Heart left ventricle (tissue), 16 donors: ENCODE results near the gene BLID. TPM values are rescaled to one million over a fixed set of nuclear protein-coding genes. Genes with fewer than 3 reads are reported as not detected.

Experiments
- ATAC-seq, 4 donors: fragments of 200-7000 bp; cut with Tn5 transposase; one replicate each; pipeline ENCODE4 v1.9.1; 2020 to 2022; ENCODE audit warnings: moderate library complexity in 4 of 4, mild to moderate bottlenecking in 3 of 4, moderate number of reproducible peaks in 1 of 4
- DNase-seq, 5 donors: peaks; one replicate each; pipeline ENCODE4 v3.0.0-alpha.2; 2020
- H3K27ac ChIP-seq, 12 donors: fragments of 200-600 bp; sonication (generic) in 4 of 12; one replicate each; pipeline versions ENCODE4 v1.5.0 to v1.8.0; 2016 to 2022; ENCODE audit warnings: mild to moderate bottlenecking in 2 of 12
- H3K27me3 ChIP-seq, 9 donors: fragments of 200-600 bp; sonication (generic) in 2 of 9; one replicate each; pipeline versions ENCODE4 v1.5.1 to v1.8.0; 2016 to 2022; ENCODE audit warnings: mild to moderate bottlenecking in 3 of 9
- H3K36me3 ChIP-seq, 9 donors: fragments of 200-600 bp; sonication (generic) in 2 of 9; one replicate each; pipeline versions ENCODE4 v1.5.0 to v1.8.0; 2018 to 2022; ENCODE audit warnings: mild to moderate bottlenecking in 2 of 9
- H3K4me1 ChIP-seq, 12 donors: fragments of 200-600 bp; sonication (generic) in 4 of 12; one replicate each; pipeline versions ENCODE4 v1.5.0 to v1.8.0; 2016 to 2022; ENCODE audit warnings: mild to moderate bottlenecking in 3 of 12
- H3K4me3 ChIP-seq, 12 donors: fragments of 200-600 bp; sonication (generic) in 4 of 12; one replicate each; pipeline versions ENCODE4 v1.5.0 to v1.8.0; 2017 to 2022; ENCODE audit warnings: mild to moderate bottlenecking in 9 of 12, moderate library complexity in 4 of 12
- H3K9me3 ChIP-seq, 12 donors: fragments of 200-600 bp; sonication (generic) in 4 of 12; one replicate each; pipeline versions ENCODE4 v1.5.0 to v1.8.0; 2016 to 2022; ENCODE audit warnings: mild to moderate bottlenecking in 1 of 12
- POLR2A ChIP-seq, 2 donors: fragments of 450-650 bp; IDR thresholded peaks; one replicate each; pipeline ENCODE4 v1.6.1; 2017; ENCODE audit warnings: antibody characterized with exemption in 2 of 2, mild to moderate bottlenecking in 2 of 2, moderate library complexity in 2 of 2
- WGBS, 4 donors: extraction: QIAGEN DNeasy Blood & Tissue Kit in 2 of 4; methylation state at CpG; one replicate each; pipeline versions ENCODE4 v1.1.5 to v1.1.7; 2013 to 2018; 5-methylcytosine and 5-hydroxymethylcytosine counted together
- intact Hi-C, 10 donors: fragments of 100-400 bp; cut with DNase I; formaldehyde crosslinking; loops; one replicate each; pipeline versions ENCODE4 v1.11.1 to v1.14.2; 2022
- polyA plus RNA-seq, 2 donors: library from polyadenylated mRNA; stranded (reverse); fragments of 200-250 nt; gene quantifications; one replicate each; pipeline ENCODE4 v1.2.3, GENCODE V29; 2013
- total RNA-seq, 9 donors: library from RNA; depleted of rRNA in 2 of 9; stranded (reverse); fragments of >200 nt in 2 of 9; fragmentation: NEBNext Ultra II Directional in 3 of 9; extraction: Animal tissue kit (Norgen Biotek cat#: 25700) in 3 of 9; gene quantifications; one replicate each; pipeline versions ENCODE4 v1.1.0 to v1.2.4, GENCODE V29; 2016 to 2023
- TF ChIP-seq, protein P1 (sequence below), 12 donors: fragments of 200-600 bp; sonication (generic) in 4 of 12; IDR thresholded peaks; one replicate each; pipeline versions ENCODE4 v1.5.0 to v1.8.0; 2018 to 2022; ENCODE audit warnings: antibody characterized with exemption in 12 of 12, mild to moderate bottlenecking in 5 of 12
- donor health status: ischemic (EF 13 %, LVEDD 7.1; RV severe dilation, severe dysfunction).
- donor health status: healthy with polysubstance abuse.
- donor health status: DM: no; HTN: yes; CAD: no.
- donor health status: DM: no; HTN: no; CAD: no.
- donor health status: ischemic (EF 25% LVEDD 6.9; RV normal size, moderate dysfunction).
- donor health status: ischemic (EF 25% LVEDD 5.7; RV mildly dilated, moderate dysfunction).
- donor health status: healthy.
- donor health status: DM: yes; HTN: yes; CAD: no.
- donor health status: ischemic (EF 35%, LVEDD 5.7; RV mildly dilated, moderate dysfunction).
- donor health status: nonischemic (EF 11% LVEDD 7.7; RV severe dilation, severe dysfunction).
- donor health status: DM: yes; HTN: yes; CAD: no.
- donor health status: PGD.
- donor health status: ischemic (EF 29% LVEDD 5.4; RV normal size, mild dysfunction).
- donor health status: nonischemic (EF 23%, LVEDD 6.1; RV moderate dilation, normal function).

BLID gene
- total and polyA plus RNA-seq, 11 donors = not detected

- Histone ChIP-seq H3K4me1 (peaks cover 0 to 5% (median 0%) of the 10 kb centered on the region in 12 donors), H3K27ac (no peak overlapping the region), H3K4me3 (no peak overlapping the region), H3K27me3 (no peaks in the 10 kb centered on the region), H3K9me3 (no peaks in the 10 kb centered on the region), H3K36me3 (no peaks in the 10 kb centered on the region)
- ATAC-seq (no peak), DNase-seq (no peak)
- TF ChIP-seq, protein P1, sequence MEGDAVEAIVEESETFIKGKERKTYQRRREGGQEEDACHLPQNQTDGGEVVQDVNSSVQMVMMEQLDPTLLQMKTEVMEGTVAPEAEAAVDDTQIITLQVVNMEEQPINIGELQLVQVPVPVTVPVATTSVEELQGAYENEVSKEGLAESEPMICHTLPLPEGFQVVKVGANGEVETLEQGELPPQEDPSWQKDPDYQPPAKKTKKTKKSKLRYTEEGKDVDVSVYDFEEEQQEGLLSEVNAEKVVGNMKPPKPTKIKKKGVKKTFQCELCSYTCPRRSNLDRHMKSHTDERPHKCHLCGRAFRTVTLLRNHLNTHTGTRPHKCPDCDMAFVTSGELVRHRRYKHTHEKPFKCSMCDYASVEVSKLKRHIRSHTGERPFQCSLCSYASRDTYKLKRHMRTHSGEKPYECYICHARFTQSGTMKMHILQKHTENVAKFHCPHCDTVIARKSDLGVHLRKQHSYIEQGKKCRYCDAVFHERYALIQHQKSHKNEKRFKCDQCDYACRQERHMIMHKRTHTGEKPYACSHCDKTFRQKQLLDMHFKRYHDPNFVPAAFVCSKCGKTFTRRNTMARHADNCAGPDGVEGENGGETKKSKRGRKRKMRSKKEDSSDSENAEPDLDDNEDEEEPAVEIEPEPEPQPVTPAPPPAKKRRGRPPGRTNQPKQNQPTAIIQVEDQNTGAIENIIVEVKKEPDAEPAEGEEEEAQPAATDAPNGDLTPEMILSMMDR (IDR thresholded peaks at IDR 0.05) = no peak
- TF ChIP-seq POLR2A (IDR thresholded peaks at IDR 0.05) = no peak
- intact Hi-C loops = loop anchor here in 1 of 10 donors (5.0 kb wide), 1 partner anchor 72 kb away; no protein-coding TSS in a partner anchor
- WGBS, 4 donors = 94 to 96% (median 94%) methylated on average over 2 of the region's 2 CpGs
These were observed 1.0 kb downstream of the BLID start for GRCh38 chr11:122114976-122115375.

- WGBS, 4 donors = 75 to 80% (median 77%) methylated on average over 8 of the region's 8 CpGs
These were observed 1.9 kb downstream of the BLID start for GRCh38 chr11:122113836-122114825.

GRCh38 chr11:122112470-122113365 is 3.3 kb downstream of the BLID start:
- H3K9me3 ChIP-seq = no peaks in the 10 kb centered on the region
- 66 to 74% (median 67%) methylated on average over 5 of the region's 5 CpGs for WGBS, 4 donors
- TF ChIP-seq POLR2A (IDR thresholded peaks at IDR 0.05) = no peak
- TF ChIP-seq, protein P1 (IDR thresholded peaks at IDR 0.05) = no peak
- no peak overlapping the region for H3K4me3 ChIP-seq
- ATAC-seq (no peak), DNase-seq (no peak)
- peaks cover 0 to 21% (median 11%) of the 10 kb centered on the region in 12 donors for H3K4me1 ChIP-seq
- H3K27ac ChIP-seq = no peak overlapping the region
- no peaks in the 10 kb centered on the region for H3K36me3 ChIP-seq
- intact Hi-C loops = no loop called here
- H3K27me3 ChIP-seq = no peaks in the 10 kb centered on the region

More at GRCh38 chr11:122113836-122114825, 1.9 kb downstream of the BLID start:
- ATAC-seq (no peak), DNase-seq (no peak)
- H3K4me1 ChIP-seq = peaks cover 0 to 7% (median 1%) of the 10 kb centered on the region in 12 donors
- TF ChIP-seq, protein P1 (IDR thresholded peaks at IDR 0.05) = no peak
- no peak for TF ChIP-seq POLR2A (IDR thresholded peaks at IDR 0.05)
- H3K27ac ChIP-seq = no peak overlapping the region
- no peak overlapping the region for H3K4me3 ChIP-seq
- intact Hi-C loops = no loop called here
- no peaks in the 10 kb centered on the region for H3K27me3 ChIP-seq
- no peaks in the 10 kb centered on the region for H3K36me3 ChIP-seq
- no peaks in the 10 kb centered on the region for H3K9me3 ChIP-seq
